Progenitor cell of endocrine pancreas (in vitro differentiated cells): ENCODE measurements around the gene PQBP1. TPM values are rescaled to one million over a fixed set of nuclear protein-coding genes. Genes with fewer than 3 reads are reported as not detected.

Source experiments
- DNase-seq: peaks from one replicate; pipeline ENCODE4 v3.0.0; 2021; ENCODE audit warnings: low spot score; ENCODE audit not compliant: unreplicated experiment
- H3K27ac Mint-ChIP-seq: 2 replicates; pipeline ENCODE4 v1.8.0; 2021; ENCODE audit warnings: mild to moderate bottlenecking, moderate library complexity, mixed read lengths
- H3K27me3 Mint-ChIP-seq: 2 replicates; pipeline ENCODE4 v1.8.0; 2021; ENCODE audit warnings: mixed read lengths
- H3K36me3 Mint-ChIP-seq: 2 replicates; pipeline ENCODE4 v1.8.0; 2022; ENCODE audit warnings: mixed read lengths; ENCODE audit not compliant: insufficient read depth
- H3K4me1 Mint-ChIP-seq: 2 replicates; pipeline ENCODE4 v1.8.0; 2021; ENCODE audit warnings: low read depth, mixed read lengths
- H3K4me3 Mint-ChIP-seq: 2 replicates; pipeline ENCODE4 v1.8.0; 2021; ENCODE audit warnings: low read depth, mild to moderate bottlenecking, moderate library complexity, mixed read lengths
- H3K9me3 Mint-ChIP-seq: 2 replicates; pipeline ENCODE4 v1.8.0; 2021; ENCODE audit warnings: low read depth, mixed read lengths
- CTCF ChIP-seq: fragments of 200-600 bp; sonication (generic); IDR thresholded peaks from one replicate; pipeline ENCODE4 v1.5.0; 2021; ENCODE audit warnings: antibody characterized with exemption, mild to moderate bottlenecking; ENCODE audit not compliant: unreplicated experiment
- total RNA-seq: library from RNA; stranded (reverse); gene quantifications from 2 replicates; pipeline ENCODE4 v1.2.1, GENCODE V29; 2021

PQBP1 gene
- total RNA-seq, 1 donor from 2014 or later, result 75.4 TPM

- peaks cover 13% of the 10 kb centered on the region for H3K9me3 Mint-ChIP-seq
- no peak overlapping the region for H3K4me3 Mint-ChIP-seq
- TF ChIP-seq CTCF, result no peak
- no peaks in the 10 kb centered on the region for H3K27me3 Mint-ChIP-seq
- no peak for DNase-seq
- peaks cover 9% of the 10 kb centered on the region for H3K36me3 Mint-ChIP-seq
- no peaks in the 10 kb centered on the region for H3K4me1 Mint-ChIP-seq
- H3K27ac Mint-ChIP-seq, result no peak overlapping the region
Measured at GRCh38 chrX:48937054-48937907, 39.6 kb downstream of the PQBP1 start.

GRCh38 chrX:48938721-48939425 lies 41.1 kb downstream of the PQBP1 start:
- TF ChIP-seq CTCF, result no peak
- no peak overlapping the region for H3K4me3 Mint-ChIP-seq
- no peaks in the 10 kb centered on the region for H3K27me3 Mint-ChIP-seq
- peaks cover 6% of the 10 kb centered on the region for H3K36me3 Mint-ChIP-seq
- peaks cover 10% of the 10 kb centered on the region for H3K9me3 Mint-ChIP-seq
- no peak overlapping the region for H3K27ac Mint-ChIP-seq
- H3K4me1 Mint-ChIP-seq, result no peaks in the 10 kb centered on the region
- no peak for DNase-seq

- no peak overlapping the region for H3K4me3 Mint-ChIP-seq
- H3K27me3 Mint-ChIP-seq, result no peaks in the 10 kb centered on the region
- no peaks in the 10 kb centered on the region for H3K4me1 Mint-ChIP-seq
- H3K36me3 Mint-ChIP-seq, result peaks cover 5% of the 10 kb centered on the region
- no peak overlapping the region for H3K27ac Mint-ChIP-seq
- no peak for TF ChIP-seq CTCF
- DNase-seq, result no peak
- H3K9me3 Mint-ChIP-seq, result peaks cover 10% of the 10 kb centered on the region
Measured at GRCh38 chrX:48939524-48940228, 41.9 kb downstream of the PQBP1 start.

GRCh38 chrX:48940404-48940955 lies 42.8 kb downstream of the PQBP1 start:
- no peak for TF ChIP-seq CTCF
- Mint-ChIP-seq H3K36me3 (peaks cover 3% of the 10 kb centered on the region), H3K4me1 (no peaks in the 10 kb centered on the region), H3K27ac (no peak overlapping the region), H3K4me3 (no peak overlapping the region), H3K27me3 (no peaks in the 10 kb centered on the region), H3K9me3 (peaks cover 10% of the 10 kb centered on the region)
- no peak for DNase-seq

- H3K27me3 Mint-ChIP-seq, result no peaks in the 10 kb centered on the region
- no peaks in the 10 kb centered on the region for H3K4me1 Mint-ChIP-seq
- H3K27ac Mint-ChIP-seq, result no peak overlapping the region
- no peak for DNase-seq
- peaks cover 9% of the 10 kb centered on the region for H3K9me3 Mint-ChIP-seq
- no peak overlapping the region for H3K4me3 Mint-ChIP-seq
- peaks cover 3% of the 10 kb centered on the region for H3K36me3 Mint-ChIP-seq
- TF ChIP-seq CTCF, result no peak
Measured at GRCh38 chrX:48942895-48943294, 45.2 kb downstream of the PQBP1 start.
